Parathyroid adenoma (tissue), 2 donors: ENCODE results near the gene AUTS2.
A peak's percentile ranks its signal among the peaks of the same experiment; 100 is the strongest.

ENCODE experiments used
- H2AFZ ChIP-seq: fragments of 300-600 bp; sonication (generic); one replicate; pipeline ENCODE4 v1.7.0; 2017; ENCODE audit warnings: antibody characterized with exemption, mild to moderate bottlenecking
- H3K27ac ChIP-seq: fragments of 300-600 bp; sonication (generic); one replicate; pipeline ENCODE4 v1.7.0; 2017
- H3K27me3 ChIP-seq: fragments of 300-600 bp; sonication (generic); one replicate; pipeline ENCODE4 v1.7.0; 2017; ENCODE audit warnings: low read length; ENCODE audit not compliant: control insufficient read depth, insufficient read depth
- H3K36me3 ChIP-seq: fragments of 300-600 bp; sonication (generic); one replicate; pipeline ENCODE4 v1.7.0; 2017; ENCODE audit warnings: low read length; ENCODE audit not compliant: control insufficient read depth, insufficient read depth
- H3K4me1 ChIP-seq: fragments of 300-600 bp; sonication (generic); one replicate; pipeline ENCODE4 v1.7.0; 2017; ENCODE audit warnings: control low read depth
- H3K4me2 ChIP-seq: fragments of 300-600 bp; sonication (generic); one replicate; pipeline ENCODE4 v1.7.0; 2017; ENCODE audit warnings: low read length
- H3K4me3 ChIP-seq: fragments of 300-600 bp; sonication (generic); one replicate; pipeline ENCODE4 v1.7.0; 2017; ENCODE audit warnings: low read depth, low read length
- H3K79me2 ChIP-seq: fragments of 300-600 bp; sonication (generic); one replicate; pipeline ENCODE4 v1.7.0; 2017; ENCODE audit warnings: control low read depth
- H3K9ac ChIP-seq: fragments of 300-600 bp; sonication (generic); one replicate; pipeline ENCODE4 v1.7.0; 2017; ENCODE audit warnings: mild to moderate bottlenecking
- H3K9me3 ChIP-seq: fragments of 300-600 bp; sonication (generic); one replicate; pipeline ENCODE4 v1.7.0; 2017; ENCODE audit warnings: low read length; ENCODE audit not compliant: control insufficient read depth
- TF ChIP-seq, protein P1 (sequence below): fragments of 300-600 bp; sonication (generic); IDR thresholded peaks from one replicate; pipeline ENCODE4 v1.7.0; 2017; ENCODE audit warnings: antibody characterized with exemption, mild to moderate bottlenecking
- donor health status: primary hyperparathyroidism.

AUTS2 gene

DNA sequence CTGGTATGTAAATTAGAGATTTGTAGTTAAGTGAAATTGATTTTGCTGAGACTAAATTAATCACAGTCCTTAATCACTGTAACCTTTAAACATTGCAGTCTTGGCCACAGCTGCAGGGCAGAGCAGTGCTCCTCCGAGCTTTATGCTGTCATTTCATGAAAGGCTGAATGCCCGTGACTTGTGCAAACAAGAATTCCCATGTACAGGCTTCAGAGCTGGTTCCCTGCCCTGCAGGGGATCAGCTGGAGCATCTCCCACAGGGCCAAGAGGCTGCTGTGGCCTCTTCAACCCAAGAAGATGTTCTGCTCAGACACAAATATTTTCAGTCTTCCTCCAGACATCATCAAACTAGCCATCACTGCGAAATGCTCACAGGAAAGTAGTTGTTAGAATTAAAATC lies 419.1 kb downstream of the AUTS2 start:
- no peak overlapping the region for H3K27ac ChIP-seq
- H3K27me3 ChIP-seq: no peaks in the 10 kb centered on the region
- TF ChIP-seq, protein P1, sequence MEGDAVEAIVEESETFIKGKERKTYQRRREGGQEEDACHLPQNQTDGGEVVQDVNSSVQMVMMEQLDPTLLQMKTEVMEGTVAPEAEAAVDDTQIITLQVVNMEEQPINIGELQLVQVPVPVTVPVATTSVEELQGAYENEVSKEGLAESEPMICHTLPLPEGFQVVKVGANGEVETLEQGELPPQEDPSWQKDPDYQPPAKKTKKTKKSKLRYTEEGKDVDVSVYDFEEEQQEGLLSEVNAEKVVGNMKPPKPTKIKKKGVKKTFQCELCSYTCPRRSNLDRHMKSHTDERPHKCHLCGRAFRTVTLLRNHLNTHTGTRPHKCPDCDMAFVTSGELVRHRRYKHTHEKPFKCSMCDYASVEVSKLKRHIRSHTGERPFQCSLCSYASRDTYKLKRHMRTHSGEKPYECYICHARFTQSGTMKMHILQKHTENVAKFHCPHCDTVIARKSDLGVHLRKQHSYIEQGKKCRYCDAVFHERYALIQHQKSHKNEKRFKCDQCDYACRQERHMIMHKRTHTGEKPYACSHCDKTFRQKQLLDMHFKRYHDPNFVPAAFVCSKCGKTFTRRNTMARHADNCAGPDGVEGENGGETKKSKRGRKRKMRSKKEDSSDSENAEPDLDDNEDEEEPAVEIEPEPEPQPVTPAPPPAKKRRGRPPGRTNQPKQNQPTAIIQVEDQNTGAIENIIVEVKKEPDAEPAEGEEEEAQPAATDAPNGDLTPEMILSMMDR: no peak
- H2AFZ ChIP-seq: no peak overlapping the region
- no peaks in the 10 kb centered on the region for H3K4me1 ChIP-seq
- H3K4me2 ChIP-seq: no peak overlapping the region
- no peaks in the 10 kb centered on the region for H3K79me2 ChIP-seq
- H3K9me3 ChIP-seq: no peaks in the 10 kb centered on the region
- no peaks in the 10 kb centered on the region for H3K36me3 ChIP-seq
- no peak overlapping the region for H3K4me3 ChIP-seq
- H3K9ac ChIP-seq: no peak overlapping the region

DNA sequence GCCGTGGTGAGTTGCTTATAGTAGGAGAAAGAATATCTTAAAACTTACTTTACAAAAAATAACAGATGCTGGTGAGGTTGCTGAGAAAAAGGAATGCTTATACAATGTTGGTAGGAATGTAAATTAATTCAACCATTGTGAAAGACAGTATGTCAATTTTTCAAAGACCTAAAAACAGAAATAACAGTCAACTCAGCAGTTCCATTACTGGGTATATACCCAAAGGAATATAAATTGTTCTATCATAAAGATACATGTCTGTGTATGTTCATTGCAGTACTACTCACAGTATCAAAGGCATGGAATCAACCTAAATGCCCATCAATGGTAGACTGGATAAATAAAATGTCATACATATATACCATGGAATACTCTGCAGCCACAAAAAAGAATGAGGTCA lies 420.4 kb downstream of the AUTS2 start:
- H3K4me2 ChIP-seq: no peak overlapping the region
- TF ChIP-seq, protein P1: no peak
- no peaks in the 10 kb centered on the region for H3K4me1 ChIP-seq
- H3K27me3 ChIP-seq: no peaks in the 10 kb centered on the region
- no peaks in the 10 kb centered on the region for H3K36me3 ChIP-seq
- no peak overlapping the region for H3K4me3 ChIP-seq
- no peaks in the 10 kb centered on the region for H3K9me3 ChIP-seq
- no peak overlapping the region for H2AFZ ChIP-seq
- H3K27ac ChIP-seq: no peak overlapping the region
- H3K9ac ChIP-seq: no peak overlapping the region
- no peaks in the 10 kb centered on the region for H3K79me2 ChIP-seq

DNA sequence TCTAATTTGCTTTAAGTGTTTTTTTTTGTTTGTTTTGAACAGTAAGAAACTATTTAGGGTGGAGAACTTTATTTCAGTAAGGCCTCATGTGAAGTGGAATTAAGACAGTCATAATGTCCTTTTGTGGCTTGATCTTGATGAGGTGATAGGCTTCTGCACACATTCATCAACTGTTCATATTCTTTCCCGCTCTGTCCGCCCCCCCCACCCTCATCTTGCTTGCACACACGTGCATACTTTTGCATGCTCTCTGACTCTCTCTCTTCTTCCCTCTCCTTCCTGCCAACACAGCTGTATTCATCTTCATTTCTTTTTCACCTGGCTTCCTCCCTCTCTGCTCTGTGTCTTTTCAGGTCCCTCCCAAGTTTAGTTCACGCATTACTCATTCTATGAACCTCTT lies 429.6 kb downstream of the AUTS2 start:
- no peaks in the 10 kb centered on the region for H3K79me2 ChIP-seq
- no peaks in the 10 kb centered on the region for H3K36me3 ChIP-seq
- no peak overlapping the region for H3K9ac ChIP-seq
- H3K4me1 ChIP-seq: peaks cover 11% of the 10 kb centered on the region
- H3K4me3 ChIP-seq: no peak overlapping the region
- H3K27me3 ChIP-seq: no peaks in the 10 kb centered on the region
- H3K9me3 ChIP-seq: no peaks in the 10 kb centered on the region
- peak overlapping the region; percentile 13 for H3K4me2 ChIP-seq
- H2AFZ ChIP-seq: no peak overlapping the region
- TF ChIP-seq, protein P1: no peak
- no peak overlapping the region for H3K27ac ChIP-seq

DNA sequence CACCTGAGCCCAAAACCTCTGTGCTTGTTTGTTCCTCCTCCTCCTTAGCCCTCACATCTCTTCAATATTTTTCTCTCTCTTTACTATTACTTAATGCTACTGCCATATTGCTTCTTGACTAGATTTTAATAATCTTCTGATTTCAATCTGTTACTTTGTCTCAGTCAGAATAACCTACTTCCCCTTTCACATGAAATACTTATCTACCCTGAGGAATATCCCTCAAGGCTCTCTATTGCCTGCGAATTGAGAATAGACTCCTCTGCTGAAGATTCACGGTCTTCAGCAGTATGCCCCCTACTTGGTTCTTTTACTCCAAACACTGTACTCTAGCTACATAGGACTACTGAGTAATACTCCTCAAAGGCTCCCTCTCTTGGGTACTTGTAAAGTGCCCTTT lies 430.3 kb downstream of the AUTS2 start:
- H3K79me2 ChIP-seq: no peaks in the 10 kb centered on the region
- TF ChIP-seq, protein P1: no peak
- no peak overlapping the region for H3K9ac ChIP-seq
- no peaks in the 10 kb centered on the region for H3K27me3 ChIP-seq
- no peak overlapping the region for H3K27ac ChIP-seq
- H3K4me2 ChIP-seq: no peak overlapping the region
- H3K9me3 ChIP-seq: no peaks in the 10 kb centered on the region
- H3K36me3 ChIP-seq: no peaks in the 10 kb centered on the region
- no peak overlapping the region for H3K4me3 ChIP-seq
- H3K4me1 ChIP-seq: peaks cover 11% of the 10 kb centered on the region
- H2AFZ ChIP-seq: no peak overlapping the region

DNA sequence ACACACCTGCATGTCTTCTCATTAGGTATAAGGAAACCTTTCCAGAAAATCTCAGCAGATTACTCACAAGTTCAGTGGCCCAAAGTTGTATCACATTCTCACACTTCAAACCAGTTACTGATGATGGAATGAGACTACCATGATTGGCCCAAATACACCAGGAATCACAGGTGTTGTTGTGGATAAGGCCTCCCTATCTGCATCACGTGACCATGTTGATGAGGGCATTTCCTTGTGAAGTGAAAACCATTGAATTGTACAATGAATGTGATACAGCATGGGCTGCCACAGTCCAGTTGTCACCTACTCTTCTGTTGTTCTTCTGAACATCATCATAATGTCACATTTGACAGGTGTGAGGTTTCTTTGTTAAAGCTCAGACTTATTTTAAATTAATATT lies 431.7 kb downstream of the AUTS2 start:
- H3K27me3 ChIP-seq: no peaks in the 10 kb centered on the region
- no peaks in the 10 kb centered on the region for H3K36me3 ChIP-seq
- no peaks in the 10 kb centered on the region for H3K79me2 ChIP-seq
- no peak overlapping the region for H3K4me2 ChIP-seq
- H3K9me3 ChIP-seq: no peaks in the 10 kb centered on the region
- H3K27ac ChIP-seq: no peak overlapping the region
- H3K4me1 ChIP-seq: peaks cover 11% of the 10 kb centered on the region
- no peak overlapping the region for H3K9ac ChIP-seq
- TF ChIP-seq, protein P1: no peak
- no peak overlapping the region for H2AFZ ChIP-seq
- H3K4me3 ChIP-seq: no peak overlapping the region
